HL-60 (cell line): ENCODE data around the gene KRT33A.

ENCODE experiments used
- DNase-seq, 2 experiments: peaks; one replicate each; pipeline ENCODE4 v3.0.0-alpha.2; 2010 to 2020; ENCODE audit warnings: low read depth in 1 of 2, low spot score in 1 of 2
- H3K27ac ChIP-seq: fragments of 250-450 bp; sonication (Bioruptor Pico); replicated peaks from 2 replicates; pipeline ENCODE4 v1.5.1; 2020; ENCODE audit warnings: mild to moderate bottlenecking, moderate library complexity
- H3K27me3 ChIP-seq: fragments of 250-450 bp; sonication (Bioruptor Pico); 2 replicates; pipeline ENCODE4 v1.5.1; 2021; ENCODE audit warnings: mild to moderate bottlenecking, moderate library complexity; ENCODE audit not compliant: insufficient read depth, poor library complexity, severe bottlenecking
- H3K4me3 ChIP-seq: replicated peaks from 2 replicates; pipeline ENCODE4 v1.5.1; 2011; ENCODE audit warnings: mild to moderate bottlenecking, control low read depth, low read length; ENCODE audit not compliant: insufficient read depth
- GABPA ChIP-seq: IDR thresholded peaks from 2 replicates; pipeline ENCODE4 v1.6.1; 2012; ENCODE audit warnings: low read depth
- POLR2AphosphoS5 ChIP-seq: IDR thresholded peaks from 2 replicates; pipeline ENCODE4 v1.6.1; 2012; ENCODE audit warnings: low read depth
- SPI1 ChIP-seq: IDR thresholded peaks from 2 replicates; pipeline ENCODE4 v1.6.1; 2012; ENCODE audit warnings: low read depth, mild to moderate bottlenecking, borderline replicate concordance
- TF ChIP-seq, protein P1 (sequence below): IDR thresholded peaks from 2 replicates; pipeline ENCODE4 v1.6.1; 2012; ENCODE audit warnings: low read depth; ENCODE audit not compliant: insufficient replicate concordance
- TF ChIP-seq, protein P2 (sequence below): IDR thresholded peaks from one replicate; pipeline ENCODE4 v1.5.1; 2011; ENCODE audit warnings: low read length, control low read depth, inconsistent platforms; ENCODE audit not compliant: insufficient read depth

KRT33A gene

DNA sequence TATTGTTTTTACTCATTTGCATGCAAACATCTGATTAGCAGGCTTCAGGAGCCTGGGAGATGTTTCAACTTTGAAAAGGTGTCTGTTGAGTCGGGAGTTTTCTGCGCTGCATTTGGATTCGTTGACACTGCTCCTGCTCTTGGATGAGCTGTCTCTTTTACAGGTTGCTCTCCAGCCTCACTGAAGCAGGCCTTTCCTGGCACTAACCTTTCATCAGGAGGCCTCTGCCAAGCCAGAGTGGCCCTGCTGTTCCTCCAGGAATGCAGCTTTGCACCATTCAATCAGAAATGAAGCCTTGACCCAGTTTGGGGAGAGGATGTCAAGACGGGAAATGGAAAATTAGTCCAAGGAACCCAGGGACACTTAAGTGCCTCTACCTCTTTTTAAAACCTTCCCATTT lies 47.6 kb downstream of the KRT33A start:
- no peak for DNase-seq
- Histone ChIP-seq H3K27ac (no peak overlapping the region), H3K27me3 (no peaks in the 10 kb centered on the region), H3K4me3 (no peak overlapping the region)
- TF ChIP-seq, protein P1, sequence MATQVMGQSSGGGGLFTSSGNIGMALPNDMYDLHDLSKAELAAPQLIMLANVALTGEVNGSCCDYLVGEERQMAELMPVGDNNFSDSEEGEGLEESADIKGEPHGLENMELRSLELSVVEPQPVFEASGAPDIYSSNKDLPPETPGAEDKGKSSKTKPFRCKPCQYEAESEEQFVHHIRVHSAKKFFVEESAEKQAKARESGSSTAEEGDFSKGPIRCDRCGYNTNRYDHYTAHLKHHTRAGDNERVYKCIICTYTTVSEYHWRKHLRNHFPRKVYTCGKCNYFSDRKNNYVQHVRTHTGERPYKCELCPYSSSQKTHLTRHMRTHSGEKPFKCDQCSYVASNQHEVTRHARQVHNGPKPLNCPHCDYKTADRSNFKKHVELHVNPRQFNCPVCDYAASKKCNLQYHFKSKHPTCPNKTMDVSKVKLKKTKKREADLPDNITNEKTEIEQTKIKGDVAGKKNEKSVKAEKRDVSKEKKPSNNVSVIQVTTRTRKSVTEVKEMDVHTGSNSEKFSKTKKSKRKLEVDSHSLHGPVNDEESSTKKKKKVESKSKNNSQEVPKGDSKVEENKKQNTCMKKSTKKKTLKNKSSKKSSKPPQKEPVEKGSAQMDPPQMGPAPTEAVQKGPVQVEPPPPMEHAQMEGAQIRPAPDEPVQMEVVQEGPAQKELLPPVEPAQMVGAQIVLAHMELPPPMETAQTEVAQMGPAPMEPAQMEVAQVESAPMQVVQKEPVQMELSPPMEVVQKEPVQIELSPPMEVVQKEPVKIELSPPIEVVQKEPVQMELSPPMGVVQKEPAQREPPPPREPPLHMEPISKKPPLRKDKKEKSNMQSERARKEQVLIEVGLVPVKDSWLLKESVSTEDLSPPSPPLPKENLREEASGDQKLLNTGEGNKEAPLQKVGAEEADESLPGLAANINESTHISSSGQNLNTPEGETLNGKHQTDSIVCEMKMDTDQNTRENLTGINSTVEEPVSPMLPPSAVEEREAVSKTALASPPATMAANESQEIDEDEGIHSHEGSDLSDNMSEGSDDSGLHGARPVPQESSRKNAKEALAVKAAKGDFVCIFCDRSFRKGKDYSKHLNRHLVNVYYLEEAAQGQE = no peak
- TF ChIP-seq GABPA (no peak), POLR2AphosphoS5 (no peak), SPI1 (no peak)
- TF ChIP-seq, protein P2, sequence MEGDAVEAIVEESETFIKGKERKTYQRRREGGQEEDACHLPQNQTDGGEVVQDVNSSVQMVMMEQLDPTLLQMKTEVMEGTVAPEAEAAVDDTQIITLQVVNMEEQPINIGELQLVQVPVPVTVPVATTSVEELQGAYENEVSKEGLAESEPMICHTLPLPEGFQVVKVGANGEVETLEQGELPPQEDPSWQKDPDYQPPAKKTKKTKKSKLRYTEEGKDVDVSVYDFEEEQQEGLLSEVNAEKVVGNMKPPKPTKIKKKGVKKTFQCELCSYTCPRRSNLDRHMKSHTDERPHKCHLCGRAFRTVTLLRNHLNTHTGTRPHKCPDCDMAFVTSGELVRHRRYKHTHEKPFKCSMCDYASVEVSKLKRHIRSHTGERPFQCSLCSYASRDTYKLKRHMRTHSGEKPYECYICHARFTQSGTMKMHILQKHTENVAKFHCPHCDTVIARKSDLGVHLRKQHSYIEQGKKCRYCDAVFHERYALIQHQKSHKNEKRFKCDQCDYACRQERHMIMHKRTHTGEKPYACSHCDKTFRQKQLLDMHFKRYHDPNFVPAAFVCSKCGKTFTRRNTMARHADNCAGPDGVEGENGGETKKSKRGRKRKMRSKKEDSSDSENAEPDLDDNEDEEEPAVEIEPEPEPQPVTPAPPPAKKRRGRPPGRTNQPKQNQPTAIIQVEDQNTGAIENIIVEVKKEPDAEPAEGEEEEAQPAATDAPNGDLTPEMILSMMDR = no peak

DNA sequence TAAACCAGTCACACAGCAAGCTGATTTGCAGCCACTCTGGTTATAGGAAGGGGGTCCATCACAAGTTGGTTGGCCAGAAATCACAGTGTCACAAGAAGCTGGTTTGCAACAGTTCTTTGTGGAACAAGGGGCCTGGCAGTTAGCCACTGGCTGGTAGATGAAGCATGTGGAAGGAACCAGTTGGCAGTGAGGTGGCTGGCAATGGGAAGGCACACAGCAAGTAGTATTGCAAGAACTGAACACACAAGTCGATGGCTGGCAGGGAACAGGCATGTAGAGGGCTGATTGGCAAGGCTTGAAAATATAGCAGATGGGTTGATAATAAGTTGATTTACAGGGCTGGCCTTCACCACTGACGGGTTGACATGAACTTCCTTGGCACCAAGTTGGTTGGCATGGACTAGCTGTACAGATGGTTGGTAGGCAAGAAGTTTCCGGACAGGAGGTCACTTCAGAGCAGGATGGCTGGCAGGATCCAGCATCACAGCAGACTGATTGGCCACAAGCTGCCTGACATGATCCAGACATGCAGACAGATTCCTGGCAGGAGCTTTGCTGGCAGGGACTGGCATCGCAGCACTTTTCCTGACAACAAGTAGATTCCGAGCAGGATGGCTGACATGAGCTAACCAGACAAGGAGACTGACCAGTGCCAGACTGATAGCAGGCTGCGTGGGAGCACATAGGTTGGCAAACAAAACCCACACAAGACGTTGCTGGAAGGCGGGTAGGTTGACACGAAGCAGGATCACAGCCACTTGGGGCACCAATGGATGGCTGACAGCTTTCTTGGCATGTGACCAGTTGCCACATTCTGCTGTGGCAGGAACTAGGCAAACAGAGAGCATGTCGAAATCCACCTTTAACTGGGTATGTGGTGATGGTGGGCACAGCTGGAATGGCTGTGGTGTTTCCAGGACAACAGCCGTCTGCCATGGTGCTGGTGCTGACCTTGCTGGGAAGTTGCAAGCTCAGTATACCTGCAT lies 48.4 kb downstream of the KRT33A start, which contains the start of gene KRTAP29-1:
KRTAP29-1 (minus strand) TSS at position 936 of the 986 bp plus-strand sequence; CDS start at position 936, 0 bp downstream.
- TF ChIP-seq, protein P2 = no peak
- TF ChIP-seq SPI1 = no peak
- TF ChIP-seq, protein P1 = no peak
- 0 out of 2 replicates have a peak, but pooled peaks have one; percentile 35 for TF ChIP-seq POLR2AphosphoS5
- Histone ChIP-seq H3K27me3 (no peaks in the 10 kb centered on the region), H3K4me3 (no peak within 1 kb of the TSS), H3K27ac (no peak within 1 kb of the TSS)
- peak in 1 of 2 experiments; percentile 61 for DNase-seq

DNA sequence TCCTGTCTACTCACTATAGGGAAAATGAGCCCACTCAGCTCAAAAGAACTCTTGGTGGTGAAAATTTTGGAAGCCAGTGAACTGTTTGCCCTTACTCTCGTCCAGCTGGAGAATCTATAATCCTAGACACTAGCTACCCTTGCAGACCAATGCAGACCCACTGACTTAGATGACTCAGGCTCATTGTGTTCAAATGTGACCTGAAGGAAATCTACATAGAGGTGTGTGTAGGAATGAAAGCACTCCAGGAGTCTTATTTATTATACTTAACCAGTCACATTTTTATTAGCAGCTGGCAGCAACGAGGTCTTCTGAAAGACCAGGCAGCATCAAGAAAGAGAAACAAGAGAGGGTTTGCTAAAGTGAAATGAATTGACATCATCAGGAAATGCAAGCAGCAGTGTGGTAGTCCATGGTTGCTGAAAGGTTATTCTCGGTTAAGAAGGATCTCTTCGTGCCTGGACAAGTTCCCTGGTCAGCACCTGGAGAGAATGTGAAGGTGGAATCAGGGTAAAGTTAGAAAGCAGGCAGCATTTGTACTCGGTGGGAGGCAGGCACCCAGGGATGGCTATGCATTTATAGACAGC lies 49.3 kb downstream of the KRT33A start:
- Histone ChIP-seq H3K27me3 (no peaks in the 10 kb centered on the region), H3K4me3 (no peak overlapping the region), H3K27ac (no peak overlapping the region)
- TF ChIP-seq GABPA = no peak
- TF ChIP-seq, protein P1 = no peak
- TF ChIP-seq, protein P2 = no peak
- TF ChIP-seq POLR2AphosphoS5 = no peak
- TF ChIP-seq SPI1 = no peak
- no peak for DNase-seq
